Measurements from ENCODE around the gene MAP2K1. TPM values are rescaled to one million over a fixed set of nuclear protein-coding genes. Genes with fewer than 3 reads are reported as not detected.

Gene MAP2K1
- total RNA-seq, 2 donors from 2014 or later: 73.7 to 81.2 TPM

- no peak for TF ChIP-seq CTCF (conservative IDR thresholded peaks at IDR 0.05)
- Mint-ChIP-seq H3K4me1 (peaks cover 73% of the 10 kb centered on the region), H3K9me3 (peaks cover 6% of the 10 kb centered on the region), H3K27me3 (ENCODE audit: insufficient read depth) (no peaks in the 10 kb centered on the region), H3K27ac (peak overlapping the region; percentile 88), H3K4me3 (peak overlapping the region; percentile 48), H3K36me3 (ENCODE audit: low read depth) (peaks cover 12% of the 10 kb centered on the region)
- no peak overlapping the region for H3K27ac ChIP-seq (ENCODE audit: low read depth, low read length)
- peak overlapping the region; percentile 50 for H3K9ac ChIP-seq (ENCODE audit: extremely low read depth, low read length, poor library complexity, severe bottlenecking)
- H3K27me3 ChIP-seq (ENCODE audit: control insufficient read depth, insufficient read depth, low read length, poor library complexity, severe bottlenecking): no peaks in the 10 kb centered on the region
- DNase-seq: peak; percentile 87
- peaks cover 11% of the 10 kb centered on the region for H3K9me3 ChIP-seq (ENCODE audit: control insufficient read depth, low read length)
- H3K36me3 ChIP-seq (ENCODE audit: control insufficient read depth, insufficient read depth, low read length): peaks cover 20% of the 10 kb centered on the region
- H3K4me1 ChIP-seq (ENCODE audit: control insufficient read depth, insufficient read depth, low read length): peaks cover 24% of the 10 kb centered on the region
- peak overlapping the region; percentile 78 for H3K4me3 ChIP-seq (ENCODE audit: low read length)
- 53 to 57% methylated on average over 6 to 8 of the region's 8 CpGs for WGBS, 2 experiments (ENCODE audit: insufficient coverage in 1 of 2, insufficient read length in 1 of 2)
These were observed 85.7 kb downstream of the MAP2K1 start for GRCh38 chr15:66472176-66472999.

GRCh38 chr15:66474135-66474534 lies 87.4 kb downstream of the MAP2K1 start:
- H3K9ac ChIP-seq (ENCODE audit: extremely low read depth, low read length, poor library complexity, severe bottlenecking): peak overlapping the region; percentile 50
- no peaks in the 10 kb centered on the region for H3K9me3 ChIP-seq (ENCODE audit: control insufficient read depth, low read length)
- H3K4me1 Mint-ChIP-seq: peaks cover 73% of the 10 kb centered on the region
- peak overlapping the region; percentile 48 for H3K4me3 Mint-ChIP-seq
- peak; percentile 87 for DNase-seq
- no peaks in the 10 kb centered on the region for H3K9me3 Mint-ChIP-seq
- WGBS, 2 experiments (ENCODE audit: insufficient coverage in 1 of 2, insufficient read length in 1 of 2): 5 to 7% methylated on average over 2 of the region's 2 CpGs
- no peaks in the 10 kb centered on the region for H3K27me3 Mint-ChIP-seq (ENCODE audit: insufficient read depth)
- H3K27ac Mint-ChIP-seq: peak overlapping the region; percentile 77
- no peaks in the 10 kb centered on the region for H3K27me3 ChIP-seq (ENCODE audit: control insufficient read depth, insufficient read depth, low read length, poor library complexity, severe bottlenecking)
- H3K36me3 Mint-ChIP-seq (ENCODE audit: low read depth): peaks cover 4% of the 10 kb centered on the region
- H3K4me3 ChIP-seq (ENCODE audit: low read length): peak overlapping the region; percentile 78
- peaks cover 19% of the 10 kb centered on the region for H3K36me3 ChIP-seq (ENCODE audit: control insufficient read depth, insufficient read depth, low read length)
- H3K27ac ChIP-seq (ENCODE audit: low read depth, low read length): no peak overlapping the region
- peaks cover 24% of the 10 kb centered on the region for H3K4me1 ChIP-seq (ENCODE audit: control insufficient read depth, insufficient read depth, low read length)
- TF ChIP-seq CTCF (conservative IDR thresholded peaks at IDR 0.05): no peak

GRCh38 chr15:66474963-66475362 lies 88.3 kb downstream of the MAP2K1 start:
- Histone ChIP-seq H3K4me3 (ENCODE audit: low read length) (peak overlapping the region; percentile 78), H3K27me3 (ENCODE audit: control insufficient read depth, insufficient read depth, low read length, poor library complexity, severe bottlenecking) (no peaks in the 10 kb centered on the region), H3K9me3 (ENCODE audit: control insufficient read depth, low read length) (no peaks in the 10 kb centered on the region), H3K4me1 (ENCODE audit: control insufficient read depth, insufficient read depth, low read length) (peaks cover 24% of the 10 kb centered on the region), H3K27ac (ENCODE audit: low read depth, low read length) (no peak overlapping the region), H3K36me3 (ENCODE audit: control insufficient read depth, insufficient read depth, low read length) (peaks cover 23% of the 10 kb centered on the region), H3K9ac (ENCODE audit: extremely low read depth, low read length, poor library complexity, severe bottlenecking) (no peak overlapping the region)
- peak overlapping the region; percentile 48 for H3K4me3 Mint-ChIP-seq
- H3K36me3 Mint-ChIP-seq (ENCODE audit: low read depth): peaks cover 6% of the 10 kb centered on the region
- H3K9me3 Mint-ChIP-seq: no peaks in the 10 kb centered on the region
- DNase-seq: no peak
- TF ChIP-seq CTCF (conservative IDR thresholded peaks at IDR 0.05): no peak
- H3K27me3 Mint-ChIP-seq (ENCODE audit: insufficient read depth): no peaks in the 10 kb centered on the region
- peaks cover 72% of the 10 kb centered on the region for H3K4me1 Mint-ChIP-seq
- 39 to 71% methylated on average over 1 to 3 of the region's 3 CpGs for WGBS, 2 experiments (ENCODE audit: insufficient coverage in 1 of 2, insufficient read length in 1 of 2)
- peak overlapping the region; percentile 69 for H3K27ac Mint-ChIP-seq
